CD4-positive, alpha-beta T cell treated with Interleukin-12 subunit alpha and Interleukin-12 subunit beta, for 1 hour (primary cell): ENCODE results near the gene GJC2.
"Not testable (repeated sequence)": the region's sequence is repeated elsewhere in the genome, so short reads cannot be mapped to it uniquely, and the experiment has no call there.

Experiments used
- DNase-seq: peaks from one replicate; pipeline ENCODE4 v3.0.0-alpha.2; 2020

GJC2 gene

GRCh38 chr1:228173528-228174481 is 24.1 kb downstream of the GJC2 start:
- DNase-seq = peak; percentile 33

- peak; percentile 57 for DNase-seq
These were observed 25.0 kb downstream of the GJC2 start for GRCh38 chr1:228174482-228175315.

- no peak for DNase-seq
These were observed 25.7 kb downstream of the GJC2 start for GRCh38 chr1:228175316-228176023.

- no peak for DNase-seq
These were observed 26.3 kb downstream of the GJC2 start for GRCh38 chr1:228176024-228176395.

GRCh38 chr1:228176461-228177182 is 26.9 kb downstream of the GJC2 start:
- DNase-seq = no peak

GRCh38 chr1:228177183-228177475 is 27.4 kb downstream of the GJC2 start:
- DNase-seq = no peak

- no peak for DNase-seq
These were observed 28.3 kb downstream of the GJC2 start for GRCh38 chr1:228177721-228178710.

GRCh38 chr1:228178737-228179684 is 29.3 kb downstream of the GJC2 start:
- DNase-seq = no peak

- DNase-seq = no peak
These were observed 30.7 kb downstream of the GJC2 start for GRCh38 chr1:228180271-228180958.

GRCh38 chr1:228180959-228181644 is 31.4 kb downstream of the GJC2 start:
- DNase-seq = no peak

- no peak for DNase-seq
These were observed 31.9 kb downstream of the GJC2 start for GRCh38 chr1:228181645-228182034.

GRCh38 chr1:228182296-228183030 is 32.7 kb downstream of the GJC2 start:
- DNase-seq = peak; percentile 31

- DNase-seq = no peak
These were observed 34.4 kb downstream of the GJC2 start for GRCh38 chr1:228184152-228184551.

- peak; percentile 72 for DNase-seq
These were observed 35.9 kb downstream of the GJC2 start for GRCh38 chr1:228185641-228185965.

GRCh38 chr1:228188249-228188648 is 38.5 kb downstream of the GJC2 start:
- not testable (repeated sequence) for DNase-seq

- no peak for DNase-seq
These were observed 40.5 kb downstream of the GJC2 start for GRCh38 chr1:228190182-228190581.

- DNase-seq = no peak
These were observed 41.0 kb downstream of the GJC2 start for GRCh38 chr1:228190778-228191177.

- no peak for DNase-seq
These were observed 44.7 kb downstream of the GJC2 start for GRCh38 chr1:228194436-228194835.
